KBM-7 (cell line): ENCODE results near the gene KCNQ1OT1.

Experiments used
- DNase-seq: peaks from one replicate; pipeline ENCODE4 v3.0.0-alpha.2; 2015
- in situ Hi-C: fragments of 300-500 bp; cut with MboI; formaldehyde crosslinking; loops from 2 replicates; pipeline ENCODE4 v1.14.3; 2020; ENCODE audit warnings: low sequenced_read_pairs, low pct_unique_long_range_greater_than_20kb, mixed read lengths

The KCNQ1OT1 gene

GRCh38 chr11:2663506-2663905, 36.3 kb downstream of the KCNQ1OT1 start:
- DNase-seq: no peak
- in situ Hi-C loops: no loop called here

- DNase-seq: no peak
- in situ Hi-C loops: no loop called here
These were observed 37.1 kb downstream of the KCNQ1OT1 start for GRCh38 chr11:2662430-2663299.

- DNase-seq: no peak
- in situ Hi-C loops: no loop called here
These were observed 37.8 kb downstream of the KCNQ1OT1 start for GRCh38 chr11:2662024-2662312.

- in situ Hi-C loops: no loop called here
- no peak for DNase-seq
These were observed 38.4 kb downstream of the KCNQ1OT1 start for GRCh38 chr11:2661173-2662023.

GRCh38 chr11:2660357-2660939, 39.3 kb downstream of the KCNQ1OT1 start:
- in situ Hi-C loops: no loop called here
- no peak for DNase-seq

GRCh38 chr11:2657697-2658284, 42.0 kb downstream of the KCNQ1OT1 start:
- in situ Hi-C loops: no loop called here
- DNase-seq: no peak

GRCh38 chr11:2656859-2657258, 42.9 kb downstream of the KCNQ1OT1 start:
- in situ Hi-C loops: no loop called here
- DNase-seq: no peak

- peak; percentile 41 for DNase-seq
- in situ Hi-C loops: no loop called here
These were observed 43.8 kb downstream of the KCNQ1OT1 start for GRCh38 chr11:2655834-2656622.

GRCh38 chr11:2655016-2655719, 44.6 kb downstream of the KCNQ1OT1 start:
- DNase-seq: no peak
- in situ Hi-C loops: no loop called here

GRCh38 chr11:2653930-2654739, 45.7 kb downstream of the KCNQ1OT1 start:
- in situ Hi-C loops: no loop called here

GRCh38 chr11:2653198-2653551, 46.6 kb downstream of the KCNQ1OT1 start:
- in situ Hi-C loops: no loop called here

More at GRCh38 chr11:2653930-2654739, 45.7 kb downstream of the KCNQ1OT1 start:
- no peak for DNase-seq

GRCh38 chr11:2652333-2653197, 47.2 kb downstream of the KCNQ1OT1 start:
- in situ Hi-C loops: no loop called here
- DNase-seq: no peak

More at GRCh38 chr11:2653198-2653551, 46.6 kb downstream of the KCNQ1OT1 start:
- no peak for DNase-seq

GRCh38 chr11:2651826-2652271, 47.9 kb downstream of the KCNQ1OT1 start:
- DNase-seq: no peak
- in situ Hi-C loops: no loop called here

- DNase-seq: no peak
- in situ Hi-C loops: no loop called here
These were observed 48.7 kb downstream of the KCNQ1OT1 start for GRCh38 chr11:2651054-2651617.

GRCh38 chr11:2650343-2650867, 49.4 kb downstream of the KCNQ1OT1 start:
- in situ Hi-C loops: no loop called here
- no peak for DNase-seq

- DNase-seq: no peak
- in situ Hi-C loops: no loop called here
These were observed 49.9 kb downstream of the KCNQ1OT1 start for GRCh38 chr11:2649848-2650247.
